RWPE1 (cell line): ENCODE data around the gene PDIA6.

Experiments used
- CTCF ChIA-PET: fragments of 350-600 bp; sonication (Branson Sonifier 250); formaldehyde crosslinking; extraction: SDS; loops from one replicate; lab custom pipeline; 2021; lab: Yijun Ruan, JAX
- POLR2A ChIA-PET: fragments of 400-600 bp; formaldehyde crosslinking; extraction: SDS; loops from one replicate; lab custom pipeline; 2020; ENCODE audit warnings: antibody characterized with exemption; ENCODE audit not compliant: low non-redundant PET; lab: Yijun Ruan, JAX
- DNase-seq: peaks from one replicate; pipeline ENCODE4 v3.0.0; 2012; ENCODE audit warnings: low spot score
- H3K27ac ChIP-seq: fragments of 450-650 bp; 2 replicates; pipeline ENCODE4 v1.5.1; 2017
- TF ChIP-seq, protein P1 (sequence below): fragments of 450-650 bp; conservative IDR thresholded peaks from 2 replicates; pipeline ENCODE4 v1.5.1; 2017; ENCODE audit warnings: low read depth, mild to moderate bottlenecking

Gene PDIA6

GRCh38 chr2:10848541-10848940, 36.0 kb upstream of the PDIA6 start:
- H3K27ac ChIP-seq: no peak overlapping the region
- no peak for DNase-seq
- TF ChIP-seq, protein P1, sequence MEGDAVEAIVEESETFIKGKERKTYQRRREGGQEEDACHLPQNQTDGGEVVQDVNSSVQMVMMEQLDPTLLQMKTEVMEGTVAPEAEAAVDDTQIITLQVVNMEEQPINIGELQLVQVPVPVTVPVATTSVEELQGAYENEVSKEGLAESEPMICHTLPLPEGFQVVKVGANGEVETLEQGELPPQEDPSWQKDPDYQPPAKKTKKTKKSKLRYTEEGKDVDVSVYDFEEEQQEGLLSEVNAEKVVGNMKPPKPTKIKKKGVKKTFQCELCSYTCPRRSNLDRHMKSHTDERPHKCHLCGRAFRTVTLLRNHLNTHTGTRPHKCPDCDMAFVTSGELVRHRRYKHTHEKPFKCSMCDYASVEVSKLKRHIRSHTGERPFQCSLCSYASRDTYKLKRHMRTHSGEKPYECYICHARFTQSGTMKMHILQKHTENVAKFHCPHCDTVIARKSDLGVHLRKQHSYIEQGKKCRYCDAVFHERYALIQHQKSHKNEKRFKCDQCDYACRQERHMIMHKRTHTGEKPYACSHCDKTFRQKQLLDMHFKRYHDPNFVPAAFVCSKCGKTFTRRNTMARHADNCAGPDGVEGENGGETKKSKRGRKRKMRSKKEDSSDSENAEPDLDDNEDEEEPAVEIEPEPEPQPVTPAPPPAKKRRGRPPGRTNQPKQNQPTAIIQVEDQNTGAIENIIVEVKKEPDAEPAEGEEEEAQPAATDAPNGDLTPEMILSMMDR: no peak
- ChIA-PET POLR2A (interaction anchor here (0.6 kb wide), 1 partner anchor 26 kb away, joined by 3 read pairs; no protein-coding TSS in a partner anchor), CTCF (interaction anchor here (1.0 kb wide), 1 partner anchor 281 kb away, joined by 4 read pairs; no protein-coding TSS in a partner anchor)

DNA sequence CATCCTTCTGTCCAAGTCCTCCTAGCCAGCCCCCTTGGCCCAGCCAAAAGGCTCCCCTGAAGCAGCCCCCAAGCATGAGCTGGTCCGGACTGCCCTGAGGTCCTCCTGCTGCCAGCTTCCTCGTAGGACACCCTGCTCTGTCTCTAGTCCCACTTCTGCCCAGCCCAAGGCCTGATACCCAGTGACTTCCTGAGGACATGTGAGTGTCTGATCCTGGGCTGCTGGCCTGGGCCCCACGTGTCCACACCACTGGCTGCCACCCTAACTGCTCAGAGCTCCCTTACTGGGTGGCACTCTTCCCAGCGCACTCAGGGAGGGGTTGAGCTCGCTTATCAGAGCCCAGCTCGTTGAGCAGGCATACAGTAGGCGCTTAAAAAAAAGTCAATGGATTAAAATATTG, 34.4 kb upstream of the PDIA6 start:
- CTCF ChIA-PET: interaction anchor here (0.6 to 1.6 kb wide), 3 partner anchors 11 to 209 kb away, joined by 3 to 5 read pairs (median 4); no protein-coding TSS in a partner anchor

GRCh38 chr2:10846110-10846861, 33.7 kb upstream of the PDIA6 start:
- TF ChIP-seq, protein P1: no peak
- ChIA-PET POLR2A (no interaction called here), CTCF (interaction anchor here (0.6 to 1.6 kb wide), 4 partner anchors 11 to 210 kb away, joined by 3 to 5 read pairs (median 4); no protein-coding TSS in a partner anchor)
- no peak overlapping the region for H3K27ac ChIP-seq
- no peak for DNase-seq

More for the DNA sequence above, 34.4 kb upstream of the PDIA6 start:
- H3K27ac ChIP-seq: no peak overlapping the region
- no peak for DNase-seq
- POLR2A ChIA-PET: no interaction called here
- TF ChIP-seq, protein P1: no peak

GRCh38 chr2:10845640-10846039, 33.1 kb upstream of the PDIA6 start:
- H3K27ac ChIP-seq: no peak overlapping the region
- CTCF ChIA-PET: interaction anchor here (1.2 kb wide), 1 partner anchor 13 kb away, joined by 4 read pairs; no protein-coding TSS in a partner anchor
- TF ChIP-seq, protein P1: no peak
- no peak for DNase-seq
- POLR2A ChIA-PET: no interaction called here

- POLR2A ChIA-PET: interaction anchor here (0.6 kb wide), 1 partner anchor 90 kb away, joined by 3 read pairs; no protein-coding TSS in a partner anchor
- TF ChIP-seq, protein P1: no peak
Measured at GRCh38 chr2:10844097-10844496, 31.5 kb upstream of the PDIA6 start.

GRCh38 chr2:10842506-10842905, 29.9 kb upstream of the PDIA6 start:
- ChIA-PET CTCF (no interaction called here), POLR2A (no interaction called here)
- TF ChIP-seq, protein P1: no peak
- DNase-seq: no peak
- no peak overlapping the region for H3K27ac ChIP-seq

More at GRCh38 chr2:10844097-10844496, 31.5 kb upstream of the PDIA6 start:
- peak; percentile 67 for DNase-seq
- no peak overlapping the region for H3K27ac ChIP-seq
- CTCF ChIA-PET: interaction anchor here (0.6 kb wide), 2 partner anchors 11 to 68 kb away, joined by 3 read pairs; partner anchors contain the start of gene KCNF1
